GM21381 (cell line): ENCODE data around the gene KCNA5.
A peak's percentile ranks its signal among the peaks of the same experiment; 100 is the strongest.

Experiments
- ATAC-seq: cut with Tn5 transposase; IDR thresholded peaks from one replicate; pipeline ENCODE4 v1.9.1; 2021; ENCODE audit warnings: mild to moderate bottlenecking, moderate library complexity; ENCODE audit not compliant: unreplicated experiment

KCNA5 gene

GRCh38 chr12:5043589-5044419 is at the start of gene KCNA5:
Gene KCNA5, plus strand, starts transcription at chr12:5043879. Its CDS starts 269 bp downstream, at chr12:5044148.
- no peak for ATAC-seq

DNA sequence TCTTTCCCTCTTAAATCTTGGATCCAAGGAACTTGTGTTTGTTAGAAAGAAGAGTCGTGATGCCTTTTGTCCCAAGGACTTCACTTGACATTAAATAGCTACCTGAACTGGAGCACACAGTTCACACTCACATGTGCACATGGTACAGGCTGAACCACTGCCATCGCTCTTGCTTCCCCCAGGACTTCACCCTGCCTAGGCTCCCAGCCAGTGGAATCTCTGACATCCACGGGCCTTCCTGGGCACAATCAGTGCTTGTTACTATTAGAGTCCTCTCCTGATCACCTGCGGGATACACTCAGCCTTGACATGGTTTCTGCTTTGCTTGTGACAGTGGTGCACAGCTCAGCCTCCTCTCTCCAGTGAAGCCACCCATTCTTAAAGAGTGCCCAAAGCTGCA is 49.1 kb upstream of the KCNA5 start:
- ATAC-seq: no peak

DNA sequence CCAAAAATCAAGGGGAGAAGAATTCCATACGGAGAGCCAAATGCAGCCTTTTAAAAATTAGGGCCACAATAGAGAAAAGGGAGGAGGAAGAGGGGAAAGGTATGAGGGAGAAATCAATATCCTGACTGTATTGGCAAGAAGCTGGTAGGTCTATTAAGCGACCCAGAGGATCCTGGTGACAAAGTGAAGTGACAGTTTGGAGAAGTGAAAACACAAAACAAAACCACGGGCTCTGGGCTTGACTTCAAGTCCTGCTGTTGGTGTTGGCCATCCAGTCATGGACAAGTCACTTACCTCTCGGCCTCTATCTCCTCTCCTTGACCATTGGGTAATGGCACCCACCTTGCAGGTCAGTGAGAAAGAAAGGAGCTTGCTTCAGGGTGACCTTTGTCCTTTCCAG is 47.0 kb upstream of the KCNA5 start:
- ATAC-seq: no peak

DNA sequence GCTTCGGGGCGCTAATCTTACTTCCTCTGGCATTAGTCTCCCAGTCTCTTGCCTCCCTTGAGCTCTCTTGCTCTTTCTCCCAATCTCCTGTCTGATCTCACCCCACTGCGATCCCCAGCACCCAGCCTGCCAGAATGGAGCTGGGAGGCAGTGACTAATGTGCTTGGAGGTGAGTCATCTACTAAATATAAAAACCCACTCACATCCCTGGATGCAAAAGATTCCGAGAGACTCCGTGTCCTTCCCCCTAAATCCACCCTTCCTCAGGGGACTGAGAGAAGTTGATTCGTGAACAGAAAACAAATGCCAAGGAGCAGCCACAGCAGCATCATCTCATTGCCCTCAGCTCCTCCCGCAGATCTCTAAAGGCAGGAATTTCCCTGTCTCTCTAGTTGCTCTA is 45.7 kb upstream of the KCNA5 start:
- ATAC-seq: no peak

DNA sequence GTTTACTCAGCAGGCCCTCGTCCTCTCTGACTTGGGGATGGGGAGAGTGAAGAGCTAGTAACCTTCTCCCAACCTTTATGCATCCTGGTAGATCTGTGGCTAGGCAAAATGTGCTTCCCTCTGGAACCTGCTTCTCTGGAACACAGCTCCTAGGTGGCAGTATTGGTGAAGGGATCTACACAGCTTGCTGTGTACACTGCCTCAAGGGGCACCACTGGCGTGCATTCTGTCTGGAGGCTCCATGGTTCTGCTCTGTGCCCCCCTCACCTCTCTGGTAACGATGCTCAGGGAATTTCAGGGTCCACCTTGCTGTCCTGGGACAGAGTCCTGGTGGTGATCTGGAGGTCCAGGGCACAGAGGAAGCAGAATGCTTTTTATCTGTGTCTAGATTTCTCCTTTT is 43.5 kb upstream of the KCNA5 start:
- ATAC-seq: no peak

GRCh38 chr12:5000658-5001385 is 42.9 kb upstream of the KCNA5 start:
- no peak for ATAC-seq

- ATAC-seq: peak; percentile 69
These were observed 40.5 kb upstream of the KCNA5 start for GRCh38 chr12:5003025-5003666.

DNA sequence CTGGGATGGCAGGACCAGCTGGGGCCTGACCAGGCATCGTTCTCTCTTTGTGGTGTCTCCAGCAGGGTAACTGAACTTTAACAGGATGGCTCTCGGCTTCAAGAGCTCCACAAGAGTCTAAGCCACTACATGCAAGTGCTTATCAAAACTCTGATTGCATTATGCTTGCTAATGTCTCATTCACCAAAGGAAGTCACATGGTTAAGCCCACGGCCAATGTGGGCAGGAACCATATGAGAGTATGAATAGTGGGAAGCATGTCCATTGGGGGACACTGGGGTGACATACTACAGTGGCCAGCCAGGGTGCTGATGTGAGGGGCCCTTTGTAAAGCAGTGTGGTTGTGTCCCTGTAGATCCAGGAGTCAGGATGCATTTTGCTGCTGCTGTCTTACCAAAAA is 35.0 kb upstream of the KCNA5 start:
- no peak for ATAC-seq

GRCh38 chr12:5010151-5010550 is 33.5 kb upstream of the KCNA5 start:
- ATAC-seq: no peak

GRCh38 chr12:5012337-5012736 is 31.3 kb upstream of the KCNA5 start:
- no peak for ATAC-seq

GRCh38 chr12:5013266-5013730 is 30.4 kb upstream of the KCNA5 start:
- no peak for ATAC-seq

DNA sequence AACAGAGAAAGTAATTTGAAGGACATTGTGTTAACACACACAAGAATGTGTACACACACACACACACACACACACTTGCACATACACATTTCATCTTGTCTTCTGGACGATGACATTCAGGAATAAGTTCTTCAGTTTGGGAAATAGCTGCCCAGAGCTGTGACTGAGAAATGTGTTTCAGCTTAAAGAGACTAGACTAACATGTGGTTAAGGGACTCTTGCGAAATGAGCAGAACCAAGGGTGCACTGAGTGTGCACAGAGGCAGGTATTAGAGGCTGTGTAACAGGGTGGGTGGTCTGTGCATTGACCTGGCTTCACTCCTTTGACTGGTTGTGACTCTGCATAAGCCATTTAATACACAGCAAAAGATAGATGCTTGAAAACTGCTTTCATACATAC is 29.4 kb upstream of the KCNA5 start:
- no peak for ATAC-seq

DNA sequence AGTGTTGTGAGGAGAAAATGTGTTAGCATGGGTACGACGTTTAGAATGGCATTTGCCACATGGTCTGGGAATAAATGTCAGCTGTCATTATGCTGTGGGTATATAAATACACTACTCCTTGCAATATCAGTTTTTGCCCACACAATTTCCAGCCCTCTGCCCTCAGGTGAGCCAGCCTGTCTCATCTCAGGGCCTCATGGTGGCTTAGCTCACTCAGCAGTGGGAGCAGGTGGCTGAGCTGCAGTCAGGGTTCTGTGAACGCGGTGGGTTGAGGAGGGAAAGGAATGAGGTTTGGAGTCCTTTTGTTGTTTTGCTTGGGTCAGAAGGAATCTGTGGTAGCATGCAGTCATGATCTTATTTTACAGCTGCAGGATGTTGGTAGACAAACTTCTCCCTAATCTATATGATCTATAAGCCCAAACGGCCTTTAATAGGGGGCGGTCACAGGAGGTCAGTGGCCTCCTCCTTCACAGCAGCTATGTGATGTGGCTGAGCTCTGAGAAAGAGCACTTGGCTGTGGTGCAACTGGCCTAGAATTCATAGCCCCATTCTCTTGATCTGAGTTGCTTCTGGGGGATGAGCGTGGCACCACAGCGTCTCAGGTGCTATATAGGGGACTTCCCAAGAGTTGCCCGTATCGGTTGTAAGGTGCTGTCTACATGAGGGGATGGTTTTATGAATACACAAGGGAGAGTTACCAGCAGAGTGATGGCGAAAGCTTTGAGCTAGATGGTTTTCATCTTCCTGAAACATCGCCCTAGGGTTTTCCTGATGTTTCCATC is 27.8 kb upstream of the KCNA5 start:
- ATAC-seq: peak; percentile 48

DNA sequence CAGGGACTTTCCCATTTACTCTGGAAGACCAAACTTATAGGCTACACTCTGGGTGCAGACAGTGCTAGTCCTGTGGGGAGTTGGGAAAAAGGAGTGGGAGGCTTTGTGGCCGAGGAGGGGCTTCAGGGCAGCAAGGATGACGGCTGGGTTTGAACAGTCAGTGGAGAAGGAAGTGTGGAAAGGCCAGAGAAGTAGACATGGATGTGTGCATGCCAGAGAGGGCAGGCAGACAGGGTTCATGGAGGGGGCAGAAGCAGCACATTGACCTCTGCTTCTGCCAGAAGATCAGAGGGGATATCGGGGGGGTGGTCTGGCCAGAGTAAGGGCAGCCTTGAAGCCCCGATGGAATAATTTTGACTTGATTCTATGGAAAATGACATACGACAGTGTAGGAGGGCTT is 27.2 kb upstream of the KCNA5 start:
- no peak for ATAC-seq

DNA sequence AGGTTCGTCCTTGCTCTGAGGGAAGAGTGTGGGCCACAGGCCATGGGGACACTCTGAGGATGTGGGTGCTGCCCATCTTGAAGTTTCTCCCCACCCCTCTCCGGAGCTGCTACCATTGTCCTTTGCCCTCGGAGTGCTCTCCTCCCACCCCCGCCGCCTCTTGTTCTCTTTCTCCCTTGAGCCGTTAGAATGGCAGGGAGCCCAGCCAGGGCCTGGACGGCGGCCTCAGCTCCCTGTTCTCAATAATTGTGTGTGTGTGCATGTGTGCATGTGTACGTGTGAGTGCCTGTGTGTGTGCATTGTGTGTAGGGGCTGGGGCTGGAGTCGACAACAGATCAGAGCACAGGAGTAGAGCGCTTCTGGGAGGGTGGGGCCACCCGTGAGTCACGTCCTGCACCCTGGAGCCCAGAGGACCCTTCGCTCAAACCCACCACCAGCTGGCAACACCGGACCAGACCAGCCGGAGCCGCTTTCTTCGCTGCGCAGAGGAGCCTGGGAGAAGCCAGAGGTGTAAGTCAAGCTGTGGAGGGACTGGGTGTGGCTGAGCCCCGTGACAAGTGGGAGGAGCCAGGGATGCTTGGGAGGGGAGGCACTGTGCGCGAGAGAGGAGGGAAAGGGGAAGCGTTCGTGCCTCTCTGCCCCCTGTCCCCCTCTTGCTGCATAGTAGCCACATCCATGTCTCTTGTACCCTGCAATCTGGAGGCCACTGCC is 25.9 kb upstream of the KCNA5 start:
- no peak for ATAC-seq

GRCh38 chr12:5018677-5019076 is 25.0 kb upstream of the KCNA5 start:
- no peak for ATAC-seq

DNA sequence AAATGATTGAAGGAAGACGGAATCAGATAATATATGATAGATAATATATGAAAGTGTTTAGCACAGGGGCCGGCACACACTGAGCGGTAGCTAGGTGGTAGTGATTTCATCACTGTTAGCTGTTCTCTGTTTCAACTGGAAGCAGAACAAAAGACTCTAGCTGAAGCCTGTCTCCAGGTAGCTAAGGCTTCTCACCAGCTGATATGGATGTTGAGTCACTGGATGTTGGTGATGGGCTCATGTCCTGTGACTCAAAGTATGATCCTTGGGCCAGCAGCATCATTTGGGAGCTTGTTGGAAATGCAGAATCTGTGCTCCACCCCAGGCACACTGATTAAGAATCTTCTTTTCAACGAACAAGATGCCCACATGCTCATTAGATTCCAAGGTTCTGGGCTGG is 21.7 kb upstream of the KCNA5 start:
- no peak for ATAC-seq

- no peak for ATAC-seq
These were observed 21.1 kb upstream of the KCNA5 start for GRCh38 chr12:5022465-5023061.

DNA sequence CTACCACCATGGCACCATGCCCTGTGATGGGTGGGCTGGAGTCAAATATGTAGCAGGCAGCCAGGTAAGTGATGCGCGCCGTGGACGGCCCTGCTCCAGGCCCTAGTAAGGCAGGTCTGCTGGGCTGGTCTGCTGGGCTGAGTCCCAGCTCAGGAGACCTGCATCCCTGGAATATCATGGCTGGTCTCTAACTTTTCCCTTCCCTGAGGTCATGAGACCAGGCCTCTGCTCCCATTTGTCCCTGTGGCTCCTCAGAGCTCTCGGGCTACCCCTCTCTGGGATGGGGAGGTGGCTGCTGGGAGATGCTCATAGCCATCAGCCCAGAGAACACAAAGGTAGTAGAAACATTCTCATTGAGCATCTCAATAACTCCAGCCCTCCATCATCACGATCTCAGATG is 19.8 kb upstream of the KCNA5 start:
- ATAC-seq: no peak

- no peak for ATAC-seq
These were observed 17.2 kb upstream of the KCNA5 start for GRCh38 chr12:5026342-5026938.
